Measurements from ENCODE around the gene ZFPM1. TPM values are rescaled to one million over a fixed set of nuclear protein-coding genes. Genes with fewer than 3 reads are reported as not detected.

ZFPM1 gene
- total RNA-seq, 2 donors from 2014 or later, result 18.1 to 21.5 TPM

DNA sequence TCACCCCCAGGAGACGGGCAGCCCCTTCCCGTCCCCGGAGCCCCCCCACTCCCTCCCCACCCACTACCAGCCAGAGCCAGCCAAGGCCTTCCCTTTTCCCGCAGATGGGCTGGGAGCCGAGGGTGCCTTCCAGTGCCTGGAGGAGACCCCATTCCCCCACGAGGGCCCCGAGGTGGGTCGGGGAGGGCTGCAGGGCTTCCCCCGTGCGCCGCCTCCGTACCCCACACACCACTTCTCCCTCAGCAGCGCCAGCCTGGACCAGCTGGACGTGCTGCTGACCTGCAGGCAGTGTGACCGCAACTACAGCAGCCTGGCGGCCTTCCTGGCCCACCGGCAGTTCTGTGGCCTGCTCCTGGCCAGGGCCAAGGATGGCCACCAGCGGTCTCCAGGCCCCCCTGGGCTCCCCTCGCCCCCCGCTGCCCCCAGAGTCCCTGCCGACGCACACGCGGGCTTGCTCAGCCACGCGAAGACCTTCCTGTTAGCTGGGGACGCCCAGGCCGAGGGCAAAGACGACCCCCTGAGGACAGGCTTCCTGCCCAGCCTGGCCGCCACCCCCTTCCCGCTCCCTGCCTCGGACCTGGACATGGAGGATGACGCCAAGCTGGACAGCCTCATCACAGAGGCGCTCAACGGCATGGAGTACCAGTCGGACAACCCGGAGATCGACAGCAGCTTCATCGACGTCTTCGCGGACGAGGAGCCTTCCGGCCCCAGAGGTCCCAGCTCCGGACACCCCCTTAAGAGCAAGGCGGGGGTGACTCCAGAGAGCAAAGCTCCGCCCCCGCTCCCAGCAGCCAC, 23.5 kb upstream of the ZFPM1 start:
- TF ChIP-seq, protein P1, sequence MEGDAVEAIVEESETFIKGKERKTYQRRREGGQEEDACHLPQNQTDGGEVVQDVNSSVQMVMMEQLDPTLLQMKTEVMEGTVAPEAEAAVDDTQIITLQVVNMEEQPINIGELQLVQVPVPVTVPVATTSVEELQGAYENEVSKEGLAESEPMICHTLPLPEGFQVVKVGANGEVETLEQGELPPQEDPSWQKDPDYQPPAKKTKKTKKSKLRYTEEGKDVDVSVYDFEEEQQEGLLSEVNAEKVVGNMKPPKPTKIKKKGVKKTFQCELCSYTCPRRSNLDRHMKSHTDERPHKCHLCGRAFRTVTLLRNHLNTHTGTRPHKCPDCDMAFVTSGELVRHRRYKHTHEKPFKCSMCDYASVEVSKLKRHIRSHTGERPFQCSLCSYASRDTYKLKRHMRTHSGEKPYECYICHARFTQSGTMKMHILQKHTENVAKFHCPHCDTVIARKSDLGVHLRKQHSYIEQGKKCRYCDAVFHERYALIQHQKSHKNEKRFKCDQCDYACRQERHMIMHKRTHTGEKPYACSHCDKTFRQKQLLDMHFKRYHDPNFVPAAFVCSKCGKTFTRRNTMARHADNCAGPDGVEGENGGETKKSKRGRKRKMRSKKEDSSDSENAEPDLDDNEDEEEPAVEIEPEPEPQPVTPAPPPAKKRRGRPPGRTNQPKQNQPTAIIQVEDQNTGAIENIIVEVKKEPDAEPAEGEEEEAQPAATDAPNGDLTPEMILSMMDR (conservative IDR thresholded peaks at IDR 0.05), result no peak
- Mint-ChIP-seq H3K27me3 (ENCODE audit: insufficient read depth) (peaks cover 2% of the 10 kb centered on the region), H3K4me3 (no peak overlapping the region), H3K4me1 (no peaks in the 10 kb centered on the region), H3K27ac (no peak overlapping the region), H3K9me3 (no peaks in the 10 kb centered on the region), H3K36me3 (ENCODE audit: low read depth) (no peaks in the 10 kb centered on the region)
- 90 to 91% methylated on average over 39 to 46 of the region's 48 CpGs for WGBS, 2 experiments (ENCODE audit: insufficient coverage in 1 of 2, insufficient read length in 1 of 2)
- H3K36me3 ChIP-seq (ENCODE audit: control insufficient read depth, insufficient read depth, low read length), result no peaks in the 10 kb centered on the region
- no peaks in the 10 kb centered on the region for H3K9me3 ChIP-seq (ENCODE audit: control insufficient read depth, low read length)
- no peak for DNase-seq
- H3K4me3 ChIP-seq (ENCODE audit: low read length), result no peak overlapping the region
- no peak overlapping the region for H3K9ac ChIP-seq (ENCODE audit: extremely low read depth, low read length, poor library complexity, severe bottlenecking)
- H3K27me3 ChIP-seq (ENCODE audit: control insufficient read depth, insufficient read depth, low read length, poor library complexity, severe bottlenecking), result peaks cover 11% of the 10 kb centered on the region
- no peak overlapping the region for H3K27ac ChIP-seq (ENCODE audit: low read depth, low read length)
- no peaks in the 10 kb centered on the region for H3K4me1 ChIP-seq (ENCODE audit: control insufficient read depth, insufficient read depth, low read length)

DNA sequence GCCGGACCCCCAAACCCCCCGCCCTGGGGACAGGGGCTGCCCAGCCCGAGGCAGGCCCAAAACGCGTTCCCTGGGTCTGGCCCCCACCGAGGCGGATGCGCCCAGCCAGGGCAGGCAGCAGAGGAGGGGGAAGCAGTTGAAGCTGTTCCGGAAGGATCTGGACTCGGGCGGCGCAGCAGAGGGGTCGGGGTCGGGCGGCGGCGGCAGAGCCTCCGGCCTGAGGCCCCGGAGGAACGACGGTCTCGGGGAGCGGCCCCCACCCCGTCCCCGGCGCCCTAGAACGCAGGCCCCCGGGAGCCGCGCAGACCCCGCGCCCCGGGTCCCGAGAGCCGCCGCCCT, 22.9 kb upstream of the ZFPM1 start:
- 76 to 77% methylated on average over 7 to 36 of the region's 36 CpGs for WGBS, 2 experiments (ENCODE audit: insufficient coverage in 1 of 2, insufficient read length in 1 of 2)
- H3K36me3 Mint-ChIP-seq (ENCODE audit: low read depth), result no peaks in the 10 kb centered on the region
- H3K9ac ChIP-seq (ENCODE audit: extremely low read depth, low read length, poor library complexity, severe bottlenecking), result no peak overlapping the region

DNA sequence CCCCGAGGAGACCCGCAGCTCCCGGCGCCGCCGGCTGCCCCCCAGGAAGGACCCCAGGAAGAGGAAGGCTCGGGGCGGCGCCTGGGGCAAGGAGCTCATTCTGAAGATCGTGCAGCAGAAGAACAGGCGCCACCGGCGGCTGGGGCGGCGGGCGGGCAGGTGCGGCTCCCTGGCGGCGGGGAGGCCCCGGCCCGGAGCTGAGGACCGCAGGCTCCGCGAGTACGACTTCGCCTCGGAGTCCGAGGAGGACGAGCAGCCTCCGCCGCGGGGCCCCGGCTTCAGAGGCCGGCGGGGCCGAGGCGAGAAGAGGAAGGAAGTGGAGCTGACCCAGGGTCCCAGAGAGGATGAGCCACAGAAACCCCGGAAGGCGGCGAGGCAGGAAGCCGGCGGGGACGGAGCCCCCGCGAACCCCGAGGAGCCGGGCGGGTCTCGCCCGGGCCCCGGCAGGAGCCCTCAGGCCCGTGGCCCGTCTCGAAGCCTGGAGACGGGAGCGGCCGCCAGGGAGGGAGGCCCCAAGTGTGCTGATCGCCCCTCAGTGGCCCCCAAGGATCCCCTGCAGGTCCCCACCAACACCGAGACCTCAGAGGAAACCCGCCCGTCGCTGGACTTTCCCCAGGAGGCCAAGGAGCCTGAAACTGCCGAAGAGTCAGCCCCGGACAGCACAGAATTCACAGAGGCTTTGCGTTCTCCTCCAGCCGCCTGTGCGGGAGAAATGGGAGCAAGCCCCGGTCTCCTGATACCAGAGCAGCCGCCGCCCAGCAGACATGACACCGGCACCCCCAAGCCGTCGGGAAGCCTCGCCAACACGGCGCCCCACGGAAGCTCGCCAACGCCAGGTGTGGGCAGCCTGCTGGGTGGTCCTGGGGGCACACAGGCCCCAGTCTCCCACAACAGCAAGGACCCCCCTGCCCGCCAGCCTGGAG, 22.3 kb upstream of the ZFPM1 start:
- Mint-ChIP-seq H3K27ac (no peak overlapping the region), H3K4me3 (no peak overlapping the region), H3K27me3 (ENCODE audit: insufficient read depth) (peaks cover 2% of the 10 kb centered on the region), H3K36me3 (ENCODE audit: low read depth) (no peaks in the 10 kb centered on the region), H3K4me1 (no peaks in the 10 kb centered on the region), H3K9me3 (no peaks in the 10 kb centered on the region)
- Histone ChIP-seq H3K27me3 (ENCODE audit: control insufficient read depth, insufficient read depth, low read length, poor library complexity, severe bottlenecking) (peaks cover 11% of the 10 kb centered on the region), H3K9me3 (ENCODE audit: control insufficient read depth, low read length) (no peaks in the 10 kb centered on the region), H3K4me3 (ENCODE audit: low read length) (no peak overlapping the region), H3K27ac (ENCODE audit: low read depth, low read length) (no peak overlapping the region), H3K9ac (ENCODE audit: extremely low read depth, low read length, poor library complexity, severe bottlenecking) (no peak overlapping the region), H3K4me1 (ENCODE audit: control insufficient read depth, insufficient read depth, low read length) (no peaks in the 10 kb centered on the region), H3K36me3 (ENCODE audit: control insufficient read depth, insufficient read depth, low read length) (no peaks in the 10 kb centered on the region)
- peak; percentile 65 for DNase-seq
- TF ChIP-seq, protein P1 (conservative IDR thresholded peaks at IDR 0.05), result no peak
- WGBS, 2 experiments (ENCODE audit: insufficient coverage in 1 of 2, insufficient read length in 1 of 2), result 61 to 70% methylated on average over 37 to 80 of the region's 80 CpGs

More for the DNA sequence above, 22.9 kb upstream of the ZFPM1 start:
- Mint-ChIP-seq H3K27ac (no peak overlapping the region), H3K27me3 (ENCODE audit: insufficient read depth) (peaks cover 2% of the 10 kb centered on the region), H3K4me1 (no peaks in the 10 kb centered on the region), H3K9me3 (no peaks in the 10 kb centered on the region), H3K4me3 (no peak overlapping the region)
- Histone ChIP-seq H3K36me3 (ENCODE audit: control insufficient read depth, insufficient read depth, low read length) (no peaks in the 10 kb centered on the region), H3K27ac (ENCODE audit: low read depth, low read length) (no peak overlapping the region), H3K4me1 (ENCODE audit: control insufficient read depth, insufficient read depth, low read length) (no peaks in the 10 kb centered on the region), H3K9me3 (ENCODE audit: control insufficient read depth, low read length) (no peaks in the 10 kb centered on the region), H3K4me3 (ENCODE audit: low read length) (no peak overlapping the region), H3K27me3 (ENCODE audit: control insufficient read depth, insufficient read depth, low read length, poor library complexity, severe bottlenecking) (peaks cover 11% of the 10 kb centered on the region)
- TF ChIP-seq, protein P1 (conservative IDR thresholded peaks at IDR 0.05), result no peak
- DNase-seq, result no peak
